GM18870 (cell line): ENCODE measurements around the gene LPP.
A peak's percentile ranks its signal among the peaks of the same experiment; 100 is the strongest.

Source experiments
- ATAC-seq: cut with Tn5 transposase; IDR thresholded peaks from one replicate; pipeline ENCODE4 v1.9.1; 2021; ENCODE audit warnings: moderate library complexity; ENCODE audit not compliant: unreplicated experiment

Gene LPP

DNA sequence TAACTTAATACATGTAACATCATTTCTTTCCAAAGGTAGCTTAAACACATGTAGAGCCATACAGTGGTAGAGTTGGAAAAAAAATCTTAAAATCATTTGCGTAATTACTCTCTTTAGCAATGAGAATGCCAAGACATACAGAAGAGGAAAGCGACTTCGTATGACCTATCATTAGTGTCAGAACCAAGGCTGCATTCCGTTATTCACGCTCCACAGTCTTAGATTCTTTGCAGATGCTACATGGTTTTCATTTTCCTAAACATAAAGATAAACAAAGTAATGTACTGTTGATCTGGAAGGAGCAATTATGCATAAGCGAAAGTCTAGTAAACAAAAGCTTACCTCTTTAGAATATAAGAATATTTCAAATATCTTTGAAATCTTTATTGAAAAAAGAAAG is 607.5 kb downstream of the LPP start:
- no peak for ATAC-seq

DNA sequence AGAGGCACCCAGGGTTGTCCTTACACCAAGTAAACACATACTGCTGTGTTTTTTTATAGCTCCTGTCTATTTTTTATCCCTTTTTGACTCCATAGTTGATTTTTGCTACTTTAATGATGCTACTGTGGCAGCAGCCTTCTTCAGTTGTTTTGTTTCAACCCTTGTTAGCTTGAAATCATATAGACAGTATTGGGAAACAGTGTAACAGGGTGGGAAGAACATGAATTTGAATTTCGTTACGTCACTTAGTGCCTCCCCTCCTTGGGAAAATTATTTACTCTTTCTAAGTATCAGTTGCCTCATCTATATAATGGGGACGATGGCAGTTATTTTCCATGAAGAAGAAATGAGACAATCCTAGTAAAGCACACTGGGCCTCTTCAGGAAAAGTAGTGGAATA is 608.0 kb downstream of the LPP start:
- ATAC-seq = no peak

DNA sequence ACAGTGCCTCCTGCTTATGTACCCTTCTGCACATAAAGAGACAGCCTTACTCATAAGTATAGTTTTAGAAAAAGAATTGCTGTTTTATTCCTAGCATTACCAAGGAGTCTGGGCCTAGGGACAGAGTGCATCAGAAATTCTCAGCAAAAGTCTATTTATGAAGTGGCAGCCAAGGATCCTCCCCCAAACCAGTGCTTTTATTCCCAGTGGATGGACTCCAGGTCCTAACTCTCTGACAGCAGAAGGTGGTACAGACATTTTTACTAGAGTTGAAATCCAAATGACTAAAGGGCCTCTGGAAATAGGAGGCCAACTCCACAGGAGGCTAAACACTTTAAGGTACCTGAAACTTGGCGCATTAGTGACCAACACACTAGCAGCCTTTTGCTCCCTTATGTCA is 610.7 kb downstream of the LPP start:
- no peak for ATAC-seq

- ATAC-seq = no peak
These were observed 615.9 kb downstream of the LPP start for GRCh38 chr3:188769831-188770230.

DNA sequence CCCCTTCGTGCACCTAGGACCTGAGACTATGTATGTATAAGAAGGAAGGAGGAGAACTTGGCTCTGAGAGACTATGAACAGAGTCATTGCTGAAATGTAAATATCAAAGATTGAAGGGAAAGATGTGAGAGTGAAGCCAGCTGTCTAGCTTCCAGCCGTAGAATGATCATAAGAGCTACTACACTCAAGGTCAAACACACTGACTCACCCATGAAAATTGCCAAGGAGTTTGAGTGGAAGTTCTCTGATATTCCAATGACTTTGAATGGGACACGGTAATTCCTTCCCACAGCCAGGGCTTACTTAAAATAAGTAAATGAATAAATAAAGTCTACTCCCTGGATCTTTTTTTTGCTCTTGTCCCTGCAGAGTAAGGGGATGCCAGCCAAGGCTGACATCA is 618.9 kb downstream of the LPP start:
- ATAC-seq = no peak

DNA sequence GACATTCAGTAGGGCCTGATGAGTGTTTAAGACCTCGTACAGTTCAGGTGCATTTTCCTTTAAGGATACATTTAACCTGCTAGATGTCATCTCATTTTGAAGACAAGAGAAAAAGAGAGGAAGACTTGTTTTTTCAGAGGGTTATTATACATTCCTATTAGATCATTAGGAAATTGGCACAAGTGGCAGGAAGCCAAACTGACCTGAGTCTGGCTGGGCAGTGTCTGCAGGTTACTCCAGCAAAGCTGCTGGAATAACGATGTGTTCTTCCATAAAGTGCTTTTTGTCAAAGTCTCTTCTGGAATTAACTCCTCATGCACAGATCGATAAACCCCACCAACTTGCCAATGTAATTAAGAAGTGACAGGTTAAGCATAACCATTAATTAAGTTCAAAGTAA is 621.5 kb downstream of the LPP start:
- no peak for ATAC-seq

GRCh38 chr3:188776447-188776846 is 622.5 kb downstream of the LPP start:
- no peak for ATAC-seq

- no peak for ATAC-seq
These were observed 624.3 kb downstream of the LPP start for GRCh38 chr3:188778091-188778852.

DNA sequence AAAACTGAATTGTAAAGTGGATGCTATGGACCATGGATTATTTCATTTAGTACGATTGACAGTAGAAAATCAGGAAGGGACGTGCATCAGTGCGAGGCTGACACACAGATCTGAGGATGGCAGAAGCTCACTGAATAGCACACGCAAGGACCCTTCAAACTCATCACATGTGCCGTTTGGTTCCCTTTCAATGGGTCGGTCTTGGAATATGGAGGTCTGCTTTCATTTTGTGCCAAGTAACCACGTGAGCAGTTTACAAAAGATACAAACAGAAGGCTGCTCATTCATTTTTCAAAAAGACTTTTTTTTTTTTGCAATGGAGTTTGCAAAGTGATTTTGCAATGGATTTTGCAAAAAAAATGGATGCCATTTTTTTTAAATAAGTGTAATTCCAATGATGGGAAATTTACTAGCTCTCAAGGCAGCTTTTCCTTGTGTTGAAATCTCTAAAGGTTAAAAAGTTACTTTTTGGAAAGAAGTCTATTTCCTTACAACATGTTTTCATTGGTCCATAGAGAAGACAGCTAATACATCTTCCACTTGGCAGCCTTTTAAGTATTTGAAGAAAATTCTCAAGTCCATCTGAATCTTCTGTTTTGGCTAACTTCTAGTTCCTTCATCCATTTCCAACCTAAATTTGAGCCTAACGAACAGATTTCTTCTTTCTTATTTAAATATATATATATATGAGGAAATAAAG is 625.5 kb downstream of the LPP start:
- no peak for ATAC-seq

DNA sequence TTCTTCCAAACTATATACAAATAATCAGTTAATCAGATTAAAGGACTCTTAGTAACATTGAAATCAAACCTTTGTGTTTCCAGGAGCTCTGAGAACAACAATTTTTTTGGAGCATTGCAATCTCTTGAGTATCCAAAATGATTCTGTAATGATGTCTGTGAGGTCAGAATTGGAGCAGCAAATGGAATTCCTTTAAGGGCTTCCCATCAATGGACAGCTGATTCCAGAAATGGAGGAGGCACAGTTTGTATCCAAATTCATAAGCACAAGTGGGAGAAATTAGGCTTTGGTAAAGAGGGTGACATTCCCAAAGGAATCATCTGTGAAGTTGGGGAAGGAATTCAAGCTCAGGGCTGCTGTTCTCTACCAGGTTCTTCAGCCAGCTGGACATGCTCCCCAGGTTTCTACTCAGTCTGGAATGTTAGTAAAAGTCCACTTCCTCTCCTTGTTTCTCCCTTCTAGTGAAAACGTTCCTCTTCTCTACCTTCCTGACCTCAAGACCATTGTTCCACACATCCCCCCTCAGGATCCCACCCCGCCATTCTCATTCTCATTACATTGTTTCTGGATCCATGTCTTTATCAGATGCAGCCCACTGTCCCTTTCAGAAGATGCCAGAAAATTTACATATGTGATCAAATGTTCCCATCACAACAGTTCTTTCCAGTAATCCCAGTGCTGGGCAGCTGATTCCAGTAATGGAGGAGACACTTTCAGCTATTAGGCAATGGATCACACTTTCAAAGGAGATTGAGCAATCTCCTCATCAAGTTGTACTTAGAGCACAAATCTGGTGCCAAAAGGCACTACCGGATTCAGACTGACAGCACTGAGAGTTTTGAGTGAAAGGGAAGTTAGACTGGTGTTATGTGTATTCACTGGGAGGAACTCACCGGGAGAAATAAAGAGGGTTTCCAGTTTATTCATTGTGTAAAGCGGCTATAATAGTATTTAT is 626.5 kb downstream of the LPP start:
- no peak for ATAC-seq

DNA sequence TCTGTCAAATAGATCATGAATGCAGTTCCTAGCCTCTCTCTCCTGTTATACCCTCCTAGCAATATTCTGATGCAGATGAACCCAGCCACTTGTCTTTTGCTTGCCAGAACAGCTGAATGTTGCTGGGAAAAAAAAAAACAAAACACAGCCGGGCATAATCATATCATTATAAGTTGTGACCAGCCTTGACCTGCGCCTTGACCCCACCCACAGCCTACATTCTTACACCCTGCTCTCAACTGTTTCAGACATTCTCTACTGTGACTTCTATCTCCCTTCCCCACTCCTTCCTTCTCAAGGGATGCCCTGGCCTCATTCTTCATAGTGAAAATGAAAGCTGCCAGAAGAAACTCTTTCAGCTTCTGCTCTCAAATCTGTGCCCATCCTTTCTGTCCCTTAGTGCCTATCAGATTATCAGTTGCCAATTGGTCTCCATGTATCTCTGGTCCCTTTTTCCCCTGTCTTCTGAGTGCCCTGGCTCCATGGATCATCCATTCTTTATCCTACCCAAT is 628.7 kb downstream of the LPP start:
- no peak for ATAC-seq

GRCh38 chr3:188786424-188786823 is 632.5 kb downstream of the LPP start:
- ATAC-seq = no peak

GRCh38 chr3:188788621-188789081 is 634.7 kb downstream of the LPP start:
- ATAC-seq = no peak

DNA sequence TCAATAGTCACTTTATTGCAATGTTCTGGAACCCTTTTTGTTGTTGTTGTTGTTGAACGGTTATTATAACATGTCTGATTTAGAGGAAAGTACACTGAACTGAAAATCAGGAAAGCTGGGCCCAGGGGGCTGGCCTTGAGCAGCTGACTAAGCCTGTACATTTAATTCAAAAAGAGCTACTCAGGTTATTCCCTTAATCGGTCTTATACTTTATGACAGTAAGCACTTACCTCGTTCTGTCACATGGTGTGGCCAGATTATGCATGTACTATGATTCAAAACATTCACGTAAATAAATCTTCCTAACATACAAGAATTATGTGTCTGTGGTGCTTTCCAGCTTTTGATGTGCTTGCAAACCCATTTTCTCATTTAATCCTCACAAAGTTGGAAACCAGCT is 635.3 kb downstream of the LPP start:
- ATAC-seq = no peak

GRCh38 chr3:188791311-188791710 is 637.4 kb downstream of the LPP start:
- ATAC-seq = no peak

DNA sequence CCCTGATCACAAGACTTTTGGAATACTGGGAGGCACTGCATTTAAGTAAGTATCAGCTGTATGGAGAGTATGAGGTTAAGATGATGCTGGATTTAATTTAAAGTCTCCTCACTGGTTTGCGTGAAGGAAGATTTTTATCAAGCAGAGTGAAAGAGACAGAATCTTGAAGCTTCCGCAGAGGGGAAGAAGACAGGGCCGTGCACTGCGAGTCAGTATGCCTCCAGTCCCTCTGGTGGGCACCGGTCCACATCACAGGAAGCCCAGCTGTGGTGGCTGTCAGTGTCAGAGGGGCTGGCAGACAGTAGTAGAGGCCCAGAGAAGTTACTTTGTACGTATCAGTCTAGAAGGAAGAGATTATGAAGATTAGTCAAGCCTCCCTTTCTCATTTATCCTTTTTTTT is 638.8 kb downstream of the LPP start:
- no peak for ATAC-seq

DNA sequence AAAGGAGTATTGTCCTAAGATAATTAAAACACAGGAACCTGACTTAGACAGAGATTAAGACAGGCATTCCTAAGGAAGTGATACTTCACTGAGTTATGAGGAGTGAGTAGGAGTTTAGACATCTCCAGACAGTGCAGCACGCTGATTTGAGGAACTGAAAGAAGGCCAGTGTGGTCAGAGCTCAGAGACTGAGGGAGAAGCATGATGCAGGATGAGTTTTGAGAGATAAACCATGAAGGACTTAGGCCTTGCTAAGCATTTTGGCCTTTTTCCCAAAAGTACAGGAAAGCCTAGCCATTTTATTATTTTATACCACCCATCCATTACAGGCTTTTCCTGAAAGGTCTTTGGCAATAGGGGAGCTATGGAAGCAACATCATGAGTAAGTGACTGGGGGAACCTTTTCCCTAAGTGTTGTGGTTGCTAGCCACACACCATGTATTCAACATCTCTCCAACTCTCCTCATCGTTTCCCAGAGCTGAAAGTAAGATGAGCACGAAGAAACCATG is 642.2 kb downstream of the LPP start:
- ATAC-seq = peak; percentile 61

DNA sequence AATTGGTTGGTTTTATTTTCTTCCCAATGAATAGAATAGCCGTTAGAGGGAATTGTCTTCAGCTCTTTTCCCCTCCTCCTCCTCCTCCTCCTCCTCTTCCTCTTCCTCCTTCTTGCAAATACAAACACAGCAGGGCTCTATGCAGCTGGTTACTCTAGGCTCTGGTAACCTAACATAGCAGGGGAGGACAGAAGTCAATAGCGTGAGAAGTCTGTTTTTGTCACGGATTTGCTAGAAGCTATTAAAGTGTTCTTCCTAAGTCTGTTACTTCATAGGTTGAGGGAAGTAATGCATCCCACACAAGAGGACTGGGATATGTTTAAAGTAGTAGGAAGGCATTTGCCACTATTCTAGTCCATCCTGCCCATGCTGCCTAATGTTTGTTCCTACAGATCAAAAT is 643.1 kb downstream of the LPP start:
- ATAC-seq = no peak

DNA sequence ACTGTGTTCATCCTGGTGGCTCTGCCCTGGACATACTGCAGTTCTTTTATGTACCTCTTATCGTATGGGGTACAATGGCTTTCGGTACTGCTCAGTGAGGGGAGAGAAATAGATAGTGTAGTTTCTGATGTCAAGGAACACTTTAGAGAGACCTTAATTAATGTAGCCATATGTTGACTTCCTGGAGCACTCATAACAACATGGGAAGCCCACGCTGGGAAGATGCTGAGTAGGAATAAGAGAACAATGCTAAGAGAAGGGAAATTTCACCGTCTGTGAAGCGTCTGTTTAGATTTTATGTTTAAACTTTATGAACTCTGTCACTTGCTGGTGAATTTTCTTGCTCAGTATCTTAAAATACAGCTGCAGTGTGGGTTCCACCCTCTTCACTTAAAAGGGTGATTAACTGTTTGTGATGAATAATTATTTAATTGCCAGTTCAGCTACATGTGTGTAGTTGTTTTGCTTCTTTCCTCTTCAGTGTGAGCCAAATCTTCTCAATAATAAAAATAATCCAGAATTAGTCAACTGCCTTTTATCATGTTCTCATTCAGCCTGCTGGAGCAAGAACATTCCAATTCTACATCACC is 644.7 kb downstream of the LPP start:
- no peak for ATAC-seq

GRCh38 chr3:188801393-188801792 is 647.4 kb downstream of the LPP start:
- ATAC-seq = no peak

DNA sequence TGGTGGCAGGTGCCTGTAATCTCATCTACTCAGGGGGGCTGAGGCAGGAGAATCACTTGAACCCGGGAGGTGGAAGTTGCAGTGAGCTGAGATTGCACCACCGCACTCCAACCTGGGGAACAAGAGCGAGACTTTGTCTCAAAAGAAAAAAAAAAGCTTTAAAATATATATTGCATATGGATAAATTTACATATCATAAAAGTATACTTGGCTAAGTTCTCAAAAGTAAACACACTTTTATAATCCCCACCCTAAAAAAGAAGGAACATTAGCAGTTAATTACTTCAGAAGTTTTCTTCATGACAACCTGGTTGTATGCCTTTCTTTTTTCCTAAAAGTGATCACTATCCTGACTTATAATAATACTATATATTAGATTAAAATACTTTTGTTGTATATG is 648.7 kb downstream of the LPP start:
- no peak for ATAC-seq
